GM12878 (cell line): Measurements from ENCODE around the gene KCNMB2. TPM values are rescaled to one million over a fixed set of nuclear protein-coding genes. Genes with fewer than 3 reads are reported as not detected.

Source experiments
- BHLHE40 ChIP-seq, 2 experiments: fragments of 450-650 bp in 1 of 2; IDR thresholded peaks; 2 replicates each; pipeline ENCODE4 v1.6.1; 2011 to 2017; ENCODE audit warnings: low read depth in 2 of 2, borderline replicate concordance in 1 of 2, improper control_type of control experiment in 1 of 2, low read length in 1 of 2, mild to moderate bottlenecking in 1 of 2
- CBX5 ChIP-seq: sonication (generic); IDR thresholded peaks from 2 replicates; pipeline ENCODE4 v1.6.1; 2016; ENCODE audit warnings: low read depth, moderate library complexity, mild to moderate bottlenecking, inconsistent platforms
- CUX1 ChIP-seq: IDR thresholded peaks from 2 replicates; pipeline ENCODE4 v1.6.1; 2012; ENCODE audit warnings: improper control_type of control experiment, low read depth, low read length; ENCODE audit not compliant: insufficient replicate concordance
- GATAD2B ChIP-seq: fragments of 450-650 bp; conservative IDR thresholded peaks from 2 replicates; pipeline ENCODE4 v1.6.1; 2017; ENCODE audit warnings: low read depth, mild to moderate bottlenecking, moderate library complexity
- HDAC2 ChIP-seq: fragments of 200-600 bp; sonication (generic); IDR thresholded peaks from 2 replicates; pipeline ENCODE4 v1.6.1; 2017
- IKZF1 ChIP-seq: fragments of 450-650 bp; conservative IDR thresholded peaks from 2 replicates; pipeline ENCODE4 v1.6.1; 2017; ENCODE audit warnings: antibody characterized with exemption, mild to moderate bottlenecking
- IRF4 ChIP-seq: IDR thresholded peaks from 2 replicates; pipeline ENCODE4 v1.6.1; 2011; ENCODE audit warnings: low read depth, low read length
- NFXL1 ChIP-seq: fragments of 450-650 bp; IDR thresholded peaks from 2 replicates; pipeline ENCODE4 v1.6.1; 2017; ENCODE audit warnings: antibody characterized with exemption, mild to moderate bottlenecking, borderline replicate concordance
- POLR2A ChIP-seq: IDR thresholded peaks from 2 replicates; pipeline ENCODE4 v1.6.1; 2011; ENCODE audit warnings: low read depth, mild to moderate bottlenecking, low read length
- RAD21 ChIP-seq: IDR thresholded peaks from 2 replicates; pipeline ENCODE4 v1.6.1; 2011; ENCODE audit warnings: mild to moderate bottlenecking, low read depth, low read length, moderate library complexity; ENCODE audit not compliant: insufficient read depth
- RUNX3 ChIP-seq: IDR thresholded peaks from 2 replicates; pipeline ENCODE4 v1.6.1; 2012; ENCODE audit warnings: low read length, inconsistent platforms
- SKIL ChIP-seq: fragments of 450-650 bp; IDR thresholded peaks from 2 replicates; pipeline ENCODE4 v1.6.1; 2017; ENCODE audit warnings: mild to moderate bottlenecking, low read depth, inconsistent platforms; ENCODE audit not compliant: poor library complexity, severe bottlenecking
- SUPT20H ChIP-seq: IDR thresholded peaks from 2 replicates; pipeline ENCODE4 v1.6.1; 2011; ENCODE audit warnings: low read depth, mild to moderate bottlenecking, low read length, moderate library complexity, borderline replicate concordance; ENCODE audit not compliant: control insufficient read depth
- TCF3 ChIP-seq: IDR thresholded peaks from 2 replicates; pipeline ENCODE4 v1.6.1; 2012; ENCODE audit warnings: low read depth, mild to moderate bottlenecking, low read length, borderline replicate concordance; ENCODE audit not compliant: insufficient read depth
- TCF7 ChIP-seq: IDR thresholded peaks from 2 replicates; pipeline ENCODE4 v1.6.1; 2014; ENCODE audit warnings: antibody characterized with exemption, borderline replicate concordance
- ZBED1 ChIP-seq: IDR thresholded peaks from 2 replicates; pipeline ENCODE4 v1.6.1; 2016; ENCODE audit warnings: borderline replicate concordance
- polyA plus RNA-seq, 11 experiments: library from polyadenylated mRNA; depleted of rRNA in 4 of 11; unstranded in 6 of 11; stranded (reverse) in 5 of 11; fragments of >200 nt; fragmentation: Nextera tagmentation in 4 of 11; fragmentation: Illumina TruSeq in 1 of 11; extraction: Ambion mirVana in 4 of 11; extraction: Trizol in 1 of 11; gene quantifications; 1 replicate in 1 of 11; 2 replicates in 10 of 11; pipeline versions ENCODE4 v1.2.1 to v1.2.3, GENCODE V29; 2011 to 2016; ENCODE audit warnings: inconsistent platforms in 2 of 11, missing spikeins in 2 of 11, low read depth in 1 of 11
- total RNA-seq, 4 experiments: library from RNA; depleted of rRNA in 3 of 4; stranded (reverse); fragments of >200 nt in 3 of 4; fragmentation: Illumina TruSeq in 1 of 4; extraction: Trizol in 1 of 4; gene quantifications; 2 replicates each; pipeline versions ENCODE4 v1.2.1 to v1.2.3, GENCODE V29; 2013 to 2021
- TF ChIP-seq, protein P1 (sequence below): IDR thresholded peaks from 2 replicates; pipeline ENCODE4 v1.6.1; 2012; ENCODE audit warnings: low read length, inconsistent platforms
- TF ChIP-seq, protein P2 (sequence below): IDR thresholded peaks from 2 replicates; pipeline ENCODE4 v1.6.1; 2011; ENCODE audit warnings: borderline replicate concordance, low read depth, mild to moderate bottlenecking, moderate library complexity, mixed read lengths, low read length; ENCODE audit not compliant: insufficient read depth; ENCODE audit errors: extremely low read length

Gene KCNMB2
- total and polyA plus RNA-seq, 10 of the 15 experiments (the other 5 are each of a cell fraction or from before 2014, with no cell fraction given): 0.22 to 18.8 (median 11.0) TPM

- no peak for TF ChIP-seq CUX1
- TF ChIP-seq GATAD2B: no peak
- TF ChIP-seq RAD21: peak; percentile 18; the same call in 1 of the 2 replicates
- TF ChIP-seq IKZF1: peak; percentile 57; the same call in 1 of the 2 replicates
- peak; percentile 66 for TF ChIP-seq SKIL
- peak; percentile 92; the same call in 1 of the 2 replicates for TF ChIP-seq ZBED1
- TF ChIP-seq IRF4: peak; percentile 71
- peak; percentile 82 for TF ChIP-seq POLR2A
- TF ChIP-seq RUNX3: peak; percentile 91
- peak; percentile 94 for TF ChIP-seq CBX5
- no peak for TF ChIP-seq SUPT20H
- no peak; the same call in 1 of the 2 replicates for TF ChIP-seq TCF7
- peak; percentile 80 for TF ChIP-seq TCF3
- TF ChIP-seq, protein P1, sequence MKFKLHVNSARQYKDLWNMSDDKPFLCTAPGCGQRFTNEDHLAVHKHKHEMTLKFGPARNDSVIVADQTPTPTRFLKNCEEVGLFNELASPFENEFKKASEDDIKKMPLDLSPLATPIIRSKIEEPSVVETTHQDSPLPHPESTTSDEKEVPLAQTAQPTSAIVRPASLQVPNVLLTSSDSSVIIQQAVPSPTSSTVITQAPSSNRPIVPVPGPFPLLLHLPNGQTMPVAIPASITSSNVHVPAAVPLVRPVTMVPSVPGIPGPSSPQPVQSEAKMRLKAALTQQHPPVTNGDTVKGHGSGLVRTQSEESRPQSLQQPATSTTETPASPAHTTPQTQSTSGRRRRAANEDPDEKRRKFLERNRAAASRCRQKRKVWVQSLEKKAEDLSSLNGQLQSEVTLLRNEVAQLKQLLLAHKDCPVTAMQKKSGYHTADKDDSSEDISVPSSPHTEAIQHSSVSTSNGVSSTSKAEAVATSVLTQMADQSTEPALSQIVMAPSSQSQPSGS: peak; percentile 99
- TF ChIP-seq, protein P2, sequence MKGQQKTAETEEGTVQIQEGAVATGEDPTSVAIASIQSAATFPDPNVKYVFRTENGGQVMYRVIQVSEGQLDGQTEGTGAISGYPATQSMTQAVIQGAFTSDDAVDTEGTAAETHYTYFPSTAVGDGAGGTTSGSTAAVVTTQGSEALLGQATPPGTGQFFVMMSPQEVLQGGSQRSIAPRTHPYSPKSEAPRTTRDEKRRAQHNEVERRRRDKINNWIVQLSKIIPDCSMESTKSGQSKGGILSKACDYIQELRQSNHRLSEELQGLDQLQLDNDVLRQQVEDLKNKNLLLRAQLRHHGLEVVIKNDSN: no peak
- peak; percentile 41 to 54; a peak in 2 of 4 replicates for TF ChIP-seq BHLHE40 (IDR thresholded peaks at IDR 0.05; ENCODE audit: borderline replicate concordance in 1 of 2, low read depth in 2 of 2, low read length in 1 of 2)
- no peak for TF ChIP-seq HDAC2
- TF ChIP-seq NFXL1: no peak
Observed at GRCh38 chr3:178518660-178519396, 17.4 kb upstream of the KCNMB2 start (continued).
